HG03103 (cell line): ENCODE measurements around the gene GLI3.
A peak's percentile ranks its signal among the peaks of the same experiment; 100 is the strongest.

Experiments used
- ATAC-seq: cut with Tn5 transposase; IDR thresholded peaks from one replicate; pipeline ENCODE4 v1.9.1; 2021; ENCODE audit warnings: low read depth; ENCODE audit not compliant: unreplicated experiment

GLI3 gene

GRCh38 chr7:42237811-42238541 lies 967 bp upstream of the GLI3 start:
- no peak for ATAC-seq

DNA sequence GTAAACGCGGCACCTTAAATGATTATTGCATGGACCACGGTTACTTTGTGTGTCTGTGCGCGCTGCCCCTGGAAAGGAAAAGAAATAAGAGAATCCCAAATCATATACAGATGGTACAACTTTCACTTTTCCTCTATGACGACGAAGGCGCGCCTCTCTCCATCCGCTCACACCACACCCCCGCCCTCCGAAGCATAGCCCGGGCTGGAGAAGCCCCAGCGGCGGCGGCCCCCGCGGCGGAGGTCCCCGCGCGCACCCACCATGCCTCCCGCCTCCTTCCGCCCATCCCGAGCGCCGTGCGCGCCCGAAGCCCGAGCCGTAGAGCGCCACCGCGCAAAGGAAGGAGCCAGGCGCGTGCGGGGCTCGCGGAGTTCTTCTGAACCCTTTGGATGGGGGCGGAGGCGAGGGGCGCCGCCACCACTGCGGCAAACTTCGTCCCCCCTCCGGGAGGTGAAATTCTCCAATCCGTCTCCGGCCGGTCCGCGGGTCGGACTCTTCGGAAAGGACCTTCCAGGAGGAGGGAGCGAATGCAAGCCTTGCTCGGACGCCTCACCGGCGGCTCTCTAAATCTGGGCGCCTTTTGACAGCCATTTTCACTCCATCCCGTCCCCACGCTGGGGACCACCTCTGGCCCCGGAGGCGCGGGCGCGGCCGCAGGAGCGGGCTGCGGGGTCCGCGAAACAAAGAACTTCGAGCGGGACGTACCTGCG lies 588 bp downstream of the GLI3 start:
- ATAC-seq = peak; percentile 5

- ATAC-seq = no peak
These were observed 1.3 kb downstream of the GLI3 start for GRCh38 chr7:42235741-42236161.

- ATAC-seq = no peak
These were observed 2.3 kb downstream of the GLI3 start for GRCh38 chr7:42234736-42235135.

- ATAC-seq = no peak
These were observed 3.2 kb downstream of the GLI3 start for GRCh38 chr7:42233695-42234331.

GRCh38 chr7:42233171-42233570 lies 3.8 kb downstream of the GLI3 start:
- no peak for ATAC-seq

DNA sequence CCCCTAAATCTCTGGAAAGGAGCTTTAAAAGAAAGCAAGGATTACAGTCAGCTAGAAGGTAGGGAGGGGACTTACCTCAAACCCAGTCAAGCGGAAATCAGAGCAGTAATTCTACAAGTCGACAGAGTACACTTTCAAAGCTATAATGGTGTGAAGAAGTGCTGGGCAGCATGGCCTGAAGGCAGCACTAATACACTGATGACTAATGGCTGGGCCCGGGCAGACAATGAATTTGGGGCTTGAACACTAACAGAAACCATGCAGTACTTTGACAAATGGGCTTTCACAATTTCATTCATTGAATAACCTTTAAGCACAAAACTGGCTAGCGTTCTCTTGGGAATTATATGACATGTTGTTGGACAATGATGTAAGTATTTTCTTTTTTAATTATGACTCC lies 4.7 kb downstream of the GLI3 start:
- ATAC-seq = no peak

DNA sequence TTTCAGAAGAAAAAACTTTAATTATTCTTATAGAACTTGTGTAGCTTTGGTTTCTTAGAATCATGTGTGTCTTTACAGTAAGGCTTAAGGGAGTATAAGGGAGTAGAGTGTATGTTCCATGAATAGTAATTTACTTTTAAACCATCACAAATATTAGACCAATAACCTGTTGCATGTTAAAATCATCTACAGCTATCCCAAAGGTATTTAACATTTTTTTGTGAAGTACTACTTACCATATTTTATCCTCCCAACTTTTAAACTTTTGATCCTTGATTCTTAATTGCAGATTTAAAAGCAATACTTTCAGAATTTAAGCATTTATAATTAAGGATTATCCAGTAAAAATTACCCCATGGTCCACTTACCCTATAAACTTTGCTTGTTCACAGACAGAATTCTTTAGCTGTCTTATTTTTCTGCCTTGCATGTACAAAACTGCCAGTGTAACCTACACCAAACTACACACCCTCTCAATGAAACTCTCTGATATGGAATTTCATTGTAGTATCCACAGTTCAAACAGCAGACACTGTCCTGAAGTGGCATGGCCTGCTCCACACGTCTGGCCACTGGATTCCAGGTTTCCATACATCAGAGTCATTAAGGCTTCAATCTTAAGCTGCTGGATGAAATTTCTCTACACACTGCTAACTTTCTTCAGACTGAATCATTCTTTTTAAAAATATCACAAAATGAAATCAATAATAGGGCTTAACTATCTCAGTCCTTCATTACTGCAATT lies 5.8 kb downstream of the GLI3 start:
- no peak for ATAC-seq

GRCh38 chr7:42227936-42228591 lies 8.9 kb downstream of the GLI3 start:
- ATAC-seq = peak; percentile 18

DNA sequence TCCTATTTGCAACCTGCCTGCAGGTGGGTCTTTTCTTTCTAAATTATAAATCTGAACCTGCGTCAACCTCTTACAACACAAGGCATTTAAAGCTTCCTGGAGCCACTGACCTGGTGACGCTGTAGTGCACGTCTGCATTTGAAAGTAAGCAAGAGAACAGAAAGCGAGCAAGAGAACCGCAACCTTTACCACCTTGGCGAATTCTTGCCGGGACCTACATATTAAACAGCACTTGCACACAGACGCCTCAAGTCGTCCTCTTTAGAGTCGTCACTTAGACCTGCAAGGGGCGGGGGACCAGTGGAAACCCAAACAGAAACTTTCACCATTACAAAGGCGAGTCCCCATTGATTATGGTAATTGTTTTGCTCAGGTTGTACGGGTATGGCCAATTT lies 9.5 kb downstream of the GLI3 start:
- peak; percentile 64 for ATAC-seq

GRCh38 chr7:42227021-42227420 lies 10.0 kb downstream of the GLI3 start:
- ATAC-seq = no peak

- no peak for ATAC-seq
These were observed 10.6 kb downstream of the GLI3 start for GRCh38 chr7:42226354-42226941.

DNA sequence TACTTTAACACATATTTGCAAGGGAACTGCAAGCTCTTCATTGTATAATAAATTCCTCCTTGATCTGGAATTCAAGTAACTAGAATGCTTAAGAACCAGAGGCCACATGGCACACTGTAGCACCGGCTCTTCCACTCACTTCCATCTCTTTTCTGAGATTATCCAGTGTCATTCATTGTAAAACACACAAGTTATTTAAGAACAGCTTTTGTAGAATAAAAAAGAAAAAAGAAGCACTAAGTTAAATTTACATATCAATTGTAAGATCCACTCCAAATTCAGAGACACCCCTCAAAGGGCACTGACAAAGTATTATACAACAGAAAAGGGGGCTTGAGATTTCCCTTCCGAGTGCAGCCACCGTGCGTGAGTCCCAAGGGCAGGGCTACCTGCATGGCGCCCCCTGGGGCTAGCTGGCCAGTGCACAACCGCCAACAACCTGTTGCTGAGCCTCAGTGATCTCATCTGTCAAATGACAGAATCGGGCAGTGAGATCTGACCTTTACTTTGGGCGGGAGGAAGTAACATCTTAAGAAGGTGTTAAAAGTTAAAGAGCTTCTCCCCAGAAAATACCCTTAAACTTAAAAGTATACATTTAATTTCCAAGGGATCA lies 12.5 kb downstream of the GLI3 start:
- no peak for ATAC-seq

DNA sequence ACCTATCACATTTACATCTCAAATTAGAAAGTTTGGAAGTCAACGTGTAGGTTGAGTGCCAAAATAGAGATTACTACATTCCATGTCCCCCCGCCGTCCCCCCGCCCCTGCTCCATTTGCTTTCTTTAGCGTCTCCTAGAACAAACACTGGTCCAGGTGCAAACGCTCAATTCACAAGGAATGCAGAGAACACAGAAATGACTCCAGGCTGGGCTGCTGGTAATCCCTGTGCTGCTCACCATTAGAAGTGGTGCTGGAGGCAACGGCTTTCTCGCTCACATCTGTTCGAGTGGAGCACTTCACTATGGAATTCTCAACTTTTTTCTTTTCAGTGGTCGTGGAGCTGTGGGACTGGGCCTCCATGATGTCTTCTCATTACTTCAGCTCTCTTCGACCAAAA lies 14.1 kb downstream of the GLI3 start:
- no peak for ATAC-seq

- ATAC-seq = no peak
These were observed 14.9 kb downstream of the GLI3 start for GRCh38 chr7:42222125-42222524.

DNA sequence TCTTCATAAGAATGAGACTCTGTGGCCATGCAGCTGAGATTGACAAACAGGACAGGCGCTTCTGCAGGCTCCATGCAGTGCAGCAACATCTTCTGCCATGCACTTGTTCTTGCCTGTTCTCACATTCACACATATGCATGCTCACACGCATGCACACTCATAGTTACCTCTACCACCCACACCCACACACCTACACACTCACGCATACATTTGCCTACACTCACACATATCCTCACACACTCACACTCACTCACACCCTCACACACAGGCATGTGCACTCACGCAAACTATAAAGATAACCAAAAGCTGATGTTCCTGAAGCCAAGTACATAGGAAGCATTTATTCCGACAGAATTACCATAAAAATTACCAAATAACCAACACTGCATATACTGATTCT lies 15.7 kb downstream of the GLI3 start:
- ATAC-seq = no peak

- ATAC-seq = no peak
These were observed 17.6 kb downstream of the GLI3 start for GRCh38 chr7:42219447-42219846.

GRCh38 chr7:42218248-42218647 lies 18.8 kb downstream of the GLI3 start:
- no peak for ATAC-seq

- ATAC-seq = no peak
These were observed 19.5 kb downstream of the GLI3 start for GRCh38 chr7:42217548-42217947.

GRCh38 chr7:42217053-42217452 lies 20.0 kb downstream of the GLI3 start:
- no peak for ATAC-seq
